GM23338 (cell line): ENCODE results near the gene ZNF577. TPM values are rescaled to one million over a fixed set of nuclear protein-coding genes. Genes with fewer than 3 reads are reported as not detected.

ENCODE experiments used
- ATAC-seq: fragments of 200-7000 bp; cut with Tn5 transposase; 3 replicates; pipeline ENCODE4 v1.9.1; 2020
- DNase-seq: peaks from one replicate; pipeline ENCODE4 v3.0.0-alpha.2; 2015; ENCODE audit warnings: low spot score
- H2AFZ ChIP-seq: fragments of 200-600 bp; sonication (generic); 2 replicates; pipeline ENCODE4 v1.8.0; 2016; ENCODE audit warnings: antibody characterized with exemption, mild to moderate bottlenecking, moderate library complexity
- H3F3A ChIP-seq: fragments of 200-600 bp; sonication (generic); replicated peaks from 2 replicates; pipeline ENCODE4 v1.8.0; 2017; ENCODE audit warnings: antibody characterized with exemption, mixed run types, low read depth
- H3K27ac ChIP-seq: fragments of 200-600 bp; sonication (generic); 2 replicates; pipeline ENCODE4 v1.6.1; 2016; ENCODE audit warnings: low read depth
- H3K27me3 ChIP-seq: fragments of 200-600 bp; sonication (generic); 2 replicates; pipeline ENCODE4 v1.8.0; 2016; ENCODE audit warnings: mild to moderate bottlenecking, mixed run types, moderate library complexity; ENCODE audit not compliant: insufficient read depth
- H3K36me3 ChIP-seq: fragments of 200-600 bp; sonication (generic); 2 replicates; pipeline ENCODE4 v1.8.0; 2016; ENCODE audit warnings: mild to moderate bottlenecking; ENCODE audit not compliant: insufficient read depth
- H3K4me1 ChIP-seq: fragments of 200-600 bp; sonication (generic); 2 replicates; pipeline ENCODE4 v1.8.0; 2016; ENCODE audit warnings: mild to moderate bottlenecking, moderate library complexity; ENCODE audit not compliant: insufficient read depth
- H3K4me2 ChIP-seq: fragments of 200-600 bp; sonication (generic); 2 replicates; pipeline ENCODE4 v1.7.1; 2017; ENCODE audit warnings: mixed run types
- H3K4me3 ChIP-seq: fragments of 200-600 bp; sonication (generic); 2 replicates; pipeline ENCODE4 v1.6.1; 2016; ENCODE audit warnings: mixed run types
- H3K79me2 ChIP-seq: fragments of 200-600 bp; sonication (generic); replicated peaks from 2 replicates; pipeline ENCODE4 v1.8.0; 2017; ENCODE audit warnings: mild to moderate bottlenecking; ENCODE audit not compliant: insufficient read depth
- H3K9me2 ChIP-seq: fragments of 200-600 bp; sonication (generic); 2 replicates; pipeline ENCODE4 v1.8.0; 2017; ENCODE audit not compliant: insufficient read depth
- H4K20me1 ChIP-seq: fragments of 200-600 bp; sonication (generic); replicated peaks from 2 replicates; pipeline ENCODE4 v1.8.0; 2017; ENCODE audit warnings: mild to moderate bottlenecking; ENCODE audit not compliant: insufficient read depth
- H3K27ac Mint-ChIP-seq: 2 replicates; pipeline ENCODE4 v1.8.0; 2020; ENCODE audit warnings: inconsistent platforms, mild to moderate bottlenecking, moderate library complexity, mixed read lengths
- H3K27me3 Mint-ChIP-seq: 3 replicates; pipeline ENCODE4 v1.8.0; 2022; ENCODE audit warnings: low read depth, mild to moderate bottlenecking, moderate library complexity, mixed read lengths, inconsistent platforms; ENCODE audit not compliant: insufficient read depth, poor library complexity
- H3K36me3 Mint-ChIP-seq: 3 replicates; pipeline ENCODE4 v1.8.0; 2021; ENCODE audit warnings: low read depth, mild to moderate bottlenecking, inconsistent platforms, moderate library complexity, mixed read lengths
- H3K4me1 Mint-ChIP-seq: 3 replicates; pipeline ENCODE4 v1.8.0; 2020; ENCODE audit warnings: mild to moderate bottlenecking, inconsistent platforms, mixed read lengths
- H3K4me3 Mint-ChIP-seq: 3 replicates; pipeline ENCODE4 v1.8.0; 2021; ENCODE audit warnings: moderate library complexity, mild to moderate bottlenecking, inconsistent platforms, mixed read lengths
- H3K9me3 Mint-ChIP-seq: 3 replicates; pipeline ENCODE4 v1.8.0; 2020; ENCODE audit warnings: moderate library complexity, mild to moderate bottlenecking, inconsistent platforms, mixed read lengths
- CREB1 ChIP-seq: fragments of 250-450 bp; sonication (Bioruptor Pico); IDR thresholded peaks from 2 replicates; pipeline ENCODE4 v1.5.0; 2020; ENCODE audit warnings: low read depth, mild to moderate bottlenecking, moderate library complexity
- EZH2 ChIP-seq: fragments of 200-600 bp; sonication (generic); IDR thresholded peaks from one replicate; pipeline ENCODE4 v1.8.0; 2017; ENCODE audit warnings: antibody characterized with exemption, mild to moderate bottlenecking, low read depth; ENCODE audit not compliant: unreplicated experiment
- EZH2phosphoT487 ChIP-seq: fragments of 200-600 bp; sonication (generic); IDR thresholded peaks from one replicate; pipeline ENCODE4 v1.8.1; 2018; ENCODE audit warnings: antibody characterized with exemption; ENCODE audit not compliant: unreplicated experiment
- JUNB ChIP-seq: IDR thresholded peaks from one replicate; pipeline ENCODE4 v1.6.1; 2016; ENCODE audit warnings: antibody characterized with exemption; ENCODE audit not compliant: unreplicated experiment
- NANOG ChIP-seq: IDR thresholded peaks from 2 replicates; pipeline ENCODE4 v1.6.1; 2016; ENCODE audit warnings: antibody characterized with exemption, borderline replicate concordance
- STAT1 ChIP-seq: IDR thresholded peaks from one replicate; pipeline ENCODE4 v1.6.1; 2016; ENCODE audit warnings: antibody characterized with exemption; ENCODE audit not compliant: unreplicated experiment
- ZNF331 ChIP-seq: fragments of 250-450 bp; sonication (Bioruptor Pico); IDR thresholded peaks from 2 replicates; pipeline ENCODE4 v1.5.0; 2020; ENCODE audit warnings: low read depth, mild to moderate bottlenecking, moderate library complexity
- ZNF462 ChIP-seq: fragments of 250-450 bp; sonication (Bioruptor Pico); IDR thresholded peaks from 2 replicates; pipeline ENCODE4 v1.5.0; 2020; ENCODE audit warnings: mild to moderate bottlenecking, moderate library complexity
- polyA plus RNA-seq: library from polyadenylated mRNA; unstranded; fragments of >200 nt; fragmentation: Nextera tagmentation; extraction: Ambion mirVana; gene quantifications from 2 replicates; pipeline ENCODE4 v1.2.1, GENCODE V29; 2016
- total RNA-seq: library from RNA; depleted of rRNA; stranded (reverse); fragments of >200 nt; shearing (Covaris generic); gene quantifications from 2 replicates; pipeline ENCODE4 v1.2.3, GENCODE V29; 2014
- TF ChIP-seq, protein P1 (sequence below): IDR thresholded peaks from 2 replicates; pipeline ENCODE4 v1.6.1; 2016; ENCODE audit warnings: antibody characterized with exemption

Gene ZNF577
- total and polyA plus RNA-seq, 2 experiments from 2014 or later = 18.3 to 37.7 TPM

DNA sequence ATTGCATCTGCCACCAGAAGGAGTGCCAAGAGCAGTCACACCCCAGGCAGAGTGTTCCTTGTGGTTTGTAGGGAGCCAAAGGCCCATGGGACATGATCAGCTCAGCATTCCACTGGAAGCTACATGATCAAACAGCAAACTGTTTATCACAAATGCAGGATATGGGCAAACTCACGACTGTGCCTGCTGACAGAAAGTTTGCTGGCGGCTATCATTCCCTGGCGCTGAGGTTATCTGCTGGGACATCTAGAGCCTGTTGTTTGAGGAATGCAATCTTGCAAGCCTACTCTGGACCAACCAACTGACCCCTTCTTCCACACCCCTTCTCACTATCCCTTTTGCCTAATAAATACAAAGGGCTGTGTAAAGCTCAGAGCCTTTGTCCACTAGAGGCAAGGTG, 31.9 kb upstream of the ZNF577 start (continued):
- no peak for TF ChIP-seq STAT1
- no peak for TF ChIP-seq ZNF462 (CRISPR knock-in tag)
- TF ChIP-seq, protein P1, sequence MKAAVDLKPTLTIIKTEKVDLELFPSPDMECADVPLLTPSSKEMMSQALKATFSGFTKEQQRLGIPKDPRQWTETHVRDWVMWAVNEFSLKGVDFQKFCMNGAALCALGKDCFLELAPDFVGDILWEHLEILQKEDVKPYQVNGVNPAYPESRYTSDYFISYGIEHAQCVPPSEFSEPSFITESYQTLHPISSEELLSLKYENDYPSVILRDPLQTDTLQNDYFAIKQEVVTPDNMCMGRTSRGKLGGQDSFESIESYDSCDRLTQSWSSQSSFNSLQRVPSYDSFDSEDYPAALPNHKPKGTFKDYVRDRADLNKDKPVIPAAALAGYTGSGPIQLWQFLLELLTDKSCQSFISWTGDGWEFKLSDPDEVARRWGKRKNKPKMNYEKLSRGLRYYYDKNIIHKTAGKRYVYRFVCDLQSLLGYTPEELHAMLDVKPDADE = no peak
- TF ChIP-seq JUNB = no peak
- TF ChIP-seq ZNF331 (CRISPR knock-in tag) = no peak

GRCh38 chr19:51916167-51916566, 28.4 kb upstream of the ZNF577 start:
- Histone ChIP-seq H3K9me2 (no peaks in the 10 kb centered on the region), H3K4me1 (no peaks in the 10 kb centered on the region), H3K27me3 (no peaks in the 10 kb centered on the region), H4K20me1 (no peaks in the 10 kb centered on the region), H3F3A (0 out of 2 replicates have a peak, but pooled peaks cover 10% of the 10 kb centered on the region), H3K36me3 (peaks cover 76% of the 10 kb centered on the region), H2AFZ (no peak overlapping the region), H3K4me3 (no peak overlapping the region), H3K79me2 (no peaks in the 10 kb centered on the region; the same call in 1 of the 2 replicates), H3K27ac (no peak overlapping the region), H3K4me2 (no peak overlapping the region)
- Mint-ChIP-seq H3K36me3 (peaks cover 82% of the 10 kb centered on the region), H3K27ac (no peak overlapping the region), H3K4me3 (no peak overlapping the region), H3K27me3 (peaks cover 5% of the 10 kb centered on the region), H3K9me3 (peaks cover 99% of the 10 kb centered on the region), H3K4me1 (no peaks in the 10 kb centered on the region)
- ATAC-seq = no peak
- no peak for DNase-seq
- TF ChIP-seq ZNF331 (CRISPR knock-in tag) = no peak
- no peak for TF ChIP-seq EZH2
- no peak for TF ChIP-seq EZH2phosphoT487
- no peak for TF ChIP-seq STAT1
- TF ChIP-seq NANOG = no peak
- TF ChIP-seq, protein P1 = no peak
- no peak for TF ChIP-seq CREB1
